ENCODE data around the gene PODNL1.

Gene PODNL1

GRCh38 chr19:13958043-13958442 lies 19.8 kb upstream of the PODNL1 start:
- DNase-seq (ENCODE audit: low read depth in 2 of 2, low spot score in 1 of 2): no peak

- DNase-seq (ENCODE audit: low read depth in 2 of 2, low spot score in 1 of 2): no peak
Measured at GRCh38 chr19:13957051-13957450, 18.8 kb upstream of the PODNL1 start.

GRCh38 chr19:13956365-13956744 lies 18.1 kb upstream of the PODNL1 start:
- no peak for DNase-seq (ENCODE audit: low read depth in 2 of 2, low spot score in 1 of 2)

- DNase-seq (ENCODE audit: low read depth in 2 of 2, low spot score in 1 of 2): no peak
Measured at GRCh38 chr19:13955662-13956364, 17.6 kb upstream of the PODNL1 start.

GRCh38 chr19:13954185-13954584 lies 16.0 kb upstream of the PODNL1 start:
- DNase-seq (ENCODE audit: low read depth in 2 of 2, low spot score in 1 of 2): no peak

- no peak for DNase-seq (ENCODE audit: low read depth in 2 of 2, low spot score in 1 of 2)
Measured at GRCh38 chr19:13952931-13953531, 14.8 kb upstream of the PODNL1 start.

- peak; percentile 94 to 99 for DNase-seq (ENCODE audit: low read depth in 2 of 2, low spot score in 1 of 2)
Measured at GRCh38 chr19:13952154-13952930, 14.1 kb upstream of the PODNL1 start, which contains the start of gene DCAF15. TSS of gene DCAF15 (plus strand) at chr19:13952509. CDS start at chr19:13952513, 4 bp downstream.

- no peak for DNase-seq (ENCODE audit: low read depth in 2 of 2, low spot score in 1 of 2)
Measured at GRCh38 chr19:13951799-13952153, 13.6 kb upstream of the PODNL1 start.

GRCh38 chr19:13951043-13951442 lies 12.8 kb upstream of the PODNL1 start:
- no peak for DNase-seq (ENCODE audit: low read depth in 2 of 2, low spot score in 1 of 2)

GRCh38 chr19:13946414-13946813 lies 8.2 kb upstream of the PODNL1 start:
- DNase-seq (ENCODE audit: low read depth in 2 of 2, low spot score in 1 of 2): no peak

- no peak for DNase-seq (ENCODE audit: low read depth in 2 of 2, low spot score in 1 of 2)
Measured at GRCh38 chr19:13942023-13942684, 3.9 kb upstream of the PODNL1 start.

GRCh38 chr19:13937479-13938300 lies 527 bp downstream of the PODNL1 start:
- no peak for DNase-seq (ENCODE audit: low read depth in 2 of 2, low spot score in 1 of 2)

- no peak for DNase-seq (ENCODE audit: low read depth in 2 of 2, low spot score in 1 of 2)
Measured at GRCh38 chr19:13935765-13936510, 2.3 kb downstream of the PODNL1 start.

GRCh38 chr19:13934785-13935109 lies 3.5 kb downstream of the PODNL1 start:
- no peak for DNase-seq (ENCODE audit: low read depth in 2 of 2, low spot score in 1 of 2)

- no peak for DNase-seq (ENCODE audit: low read depth in 2 of 2, low spot score in 1 of 2)
Measured at GRCh38 chr19:13932911-13933393, 5.3 kb downstream of the PODNL1 start.

- DNase-seq (ENCODE audit: low read depth in 2 of 2, low spot score in 1 of 2): no peak
Measured at GRCh38 chr19:13932149-13932637, 6.0 kb downstream of the PODNL1 start.

- DNase-seq (ENCODE audit: low read depth in 2 of 2, low spot score in 1 of 2): no peak
Measured at GRCh38 chr19:13931391-13932148, 6.6 kb downstream of the PODNL1 start.

- no peak for DNase-seq (ENCODE audit: low read depth in 2 of 2, low spot score in 1 of 2)
Measured at GRCh38 chr19:13930402-13930801, 7.8 kb downstream of the PODNL1 start.

- DNase-seq (ENCODE audit: low read depth in 2 of 2, low spot score in 1 of 2): no peak
Measured at GRCh38 chr19:13929956-13930355, 8.3 kb downstream of the PODNL1 start.
